Umbilical cord (tissue), 2 donors: ENCODE results near the gene RPTOR. TPM values are rescaled to one million over a fixed set of nuclear protein-coding genes. Genes with fewer than 3 reads are reported as not detected.

Experiments used
- DNase-seq: peaks from one replicate; pipeline ENCODE4 v3.0.0-alpha.2; 2015; ENCODE audit warnings: low spot score
- total RNA-seq: library from RNA; depleted of rRNA; stranded (reverse); fragments of >200 nt; gene quantifications from one replicate; pipeline ENCODE4 v1.2.3, GENCODE V29; 2014; ENCODE audit warnings: low replicate concordance; ENCODE audit not compliant: insufficient read depth

The RPTOR gene
- total RNA-seq, 1 donor from 2014 or later = 19.7 TPM

DNA sequence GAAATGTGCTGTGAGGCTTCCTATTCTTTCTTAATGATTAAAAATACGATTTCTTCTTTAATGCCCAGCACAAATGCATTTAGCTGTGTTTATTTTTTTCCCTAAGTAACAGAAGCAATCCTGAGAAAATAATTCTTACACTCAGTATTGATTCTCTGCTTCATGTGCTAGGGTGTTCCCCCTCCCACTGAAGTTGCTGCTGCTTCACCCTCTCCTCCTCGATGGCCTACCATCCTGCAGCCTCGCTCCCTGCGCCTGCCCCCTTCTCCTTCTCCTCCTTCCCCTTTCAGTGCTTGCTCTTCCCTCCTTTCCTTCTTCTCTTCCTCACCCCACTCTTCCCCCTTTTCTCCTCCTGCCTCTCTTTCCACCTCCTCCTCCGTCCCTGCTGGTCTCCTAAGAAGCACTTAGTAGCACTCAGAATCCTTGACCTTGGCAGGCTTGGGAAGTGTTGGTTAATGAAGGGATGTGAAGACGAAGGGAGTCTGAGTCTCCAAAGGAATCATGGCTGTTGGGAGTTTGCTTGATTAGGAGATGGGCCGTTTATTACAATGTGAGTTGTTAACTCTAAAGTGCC is 119.7 kb downstream of the RPTOR start:
- DNase-seq = no peak

DNA sequence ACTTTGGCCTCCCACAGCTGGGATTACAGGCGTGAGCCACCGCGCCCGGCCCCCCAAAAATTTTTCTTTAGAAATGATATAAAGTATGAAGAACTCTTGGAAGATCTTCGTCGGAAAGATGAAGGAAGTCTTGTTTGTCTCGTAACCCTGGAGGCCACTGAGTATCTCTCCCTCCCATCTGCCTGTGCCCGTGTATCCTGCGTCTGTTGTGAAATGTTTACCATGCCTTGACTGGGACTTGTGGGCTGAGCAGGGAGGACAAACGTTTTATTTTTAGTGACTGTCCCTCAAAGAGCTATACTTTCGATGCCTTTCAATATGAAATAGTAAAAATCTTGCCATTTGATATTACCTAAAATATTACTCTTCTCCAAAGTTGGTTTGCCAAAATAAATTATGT is 121.2 kb downstream of the RPTOR start:
- DNase-seq = no peak

DNA sequence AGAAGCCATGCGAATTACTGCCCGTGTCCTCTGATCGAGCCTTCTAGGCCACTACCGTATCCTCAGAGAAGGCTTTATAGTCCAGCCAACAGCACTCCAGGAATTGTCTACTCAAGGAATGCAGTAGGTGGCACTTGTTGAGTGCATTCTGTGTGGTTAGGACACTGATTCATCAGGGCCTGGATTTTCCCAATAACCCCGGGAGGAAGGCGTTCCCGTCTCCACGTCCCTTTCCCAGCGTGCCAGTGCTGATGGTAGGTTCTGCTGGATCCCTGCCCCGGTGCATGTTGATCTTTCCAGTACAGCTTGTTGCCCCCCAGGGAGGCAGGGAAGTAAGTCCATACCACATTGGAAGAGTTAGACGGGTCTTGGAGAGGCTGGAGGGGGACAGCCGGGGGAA is 122.2 kb downstream of the RPTOR start:
- DNase-seq = no peak

DNA sequence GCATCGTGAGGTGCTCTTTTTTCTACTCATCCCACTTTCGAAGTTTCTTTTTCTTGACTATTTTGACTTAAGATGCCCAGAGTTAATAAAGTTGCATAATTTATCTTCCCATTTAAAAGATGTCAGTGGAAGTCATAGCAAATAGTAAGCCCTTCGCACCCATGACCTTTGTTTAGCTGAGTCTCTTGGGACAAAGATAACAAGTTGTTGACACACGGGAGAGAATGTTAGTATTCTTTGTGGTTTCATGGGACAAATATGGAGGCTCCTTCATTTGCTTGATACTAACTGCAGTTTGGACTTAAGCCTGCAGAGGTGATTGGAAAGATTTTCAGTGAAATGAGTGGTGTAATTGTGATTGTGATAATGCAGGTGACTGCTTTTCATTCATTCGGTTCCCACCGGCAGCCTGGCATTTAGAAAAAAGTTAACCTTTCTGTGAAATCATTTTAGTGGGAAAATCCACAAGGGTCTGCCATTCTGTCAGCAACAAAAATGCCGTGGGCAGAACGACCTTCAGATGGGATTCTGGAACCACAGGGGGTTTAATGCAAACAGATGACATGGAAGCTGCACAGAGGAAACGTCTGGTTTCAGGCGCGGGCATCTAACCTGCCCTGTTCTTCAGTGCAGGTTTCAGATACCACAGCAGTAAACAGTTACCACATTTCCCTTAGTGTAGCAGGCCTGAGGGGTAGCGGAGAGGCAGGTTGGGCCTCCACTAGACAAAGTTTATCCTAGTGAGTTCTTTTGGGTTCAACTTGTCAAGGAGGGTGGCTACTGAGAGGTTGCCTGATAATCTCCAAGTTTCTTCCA is 123.0 kb downstream of the RPTOR start:
- DNase-seq = no peak

DNA sequence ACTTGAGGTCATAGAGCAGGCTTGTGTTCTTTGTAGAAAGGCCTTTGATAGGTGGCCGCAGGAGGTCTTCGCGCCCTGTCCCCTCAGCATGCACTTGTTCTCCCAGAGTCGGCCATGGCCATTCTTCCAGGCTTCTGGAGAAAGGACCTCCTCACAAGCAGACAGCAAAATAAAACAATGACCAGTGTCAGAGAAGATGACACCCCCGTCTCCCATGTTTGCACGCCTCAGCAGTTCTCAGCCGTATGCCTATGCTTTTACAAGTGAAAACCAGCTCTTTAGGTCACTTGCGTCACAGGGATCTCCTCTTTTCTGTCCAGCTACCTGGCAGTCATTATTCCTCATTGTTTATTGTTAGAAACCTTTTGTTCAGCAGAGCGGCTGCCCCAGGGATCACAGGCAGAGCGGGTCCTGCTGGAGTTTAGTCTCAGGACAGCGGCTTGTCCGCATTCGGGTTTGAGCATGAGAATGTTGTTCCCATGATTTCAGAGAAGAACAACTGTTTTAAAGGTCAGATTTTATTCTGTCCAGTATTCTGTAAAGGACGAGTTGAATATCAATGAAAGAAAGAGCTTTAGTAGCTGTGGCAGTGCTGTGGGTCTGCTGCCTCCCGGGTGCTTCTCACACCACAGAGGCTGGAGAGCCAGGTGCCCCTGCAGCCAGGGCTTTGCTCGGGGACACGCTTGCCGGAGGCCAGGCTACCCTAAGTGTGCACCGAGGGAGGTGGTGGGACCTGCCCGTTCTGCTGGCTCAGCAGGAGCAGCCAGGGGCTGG is 123.9 kb downstream of the RPTOR start:
- DNase-seq = no peak

DNA sequence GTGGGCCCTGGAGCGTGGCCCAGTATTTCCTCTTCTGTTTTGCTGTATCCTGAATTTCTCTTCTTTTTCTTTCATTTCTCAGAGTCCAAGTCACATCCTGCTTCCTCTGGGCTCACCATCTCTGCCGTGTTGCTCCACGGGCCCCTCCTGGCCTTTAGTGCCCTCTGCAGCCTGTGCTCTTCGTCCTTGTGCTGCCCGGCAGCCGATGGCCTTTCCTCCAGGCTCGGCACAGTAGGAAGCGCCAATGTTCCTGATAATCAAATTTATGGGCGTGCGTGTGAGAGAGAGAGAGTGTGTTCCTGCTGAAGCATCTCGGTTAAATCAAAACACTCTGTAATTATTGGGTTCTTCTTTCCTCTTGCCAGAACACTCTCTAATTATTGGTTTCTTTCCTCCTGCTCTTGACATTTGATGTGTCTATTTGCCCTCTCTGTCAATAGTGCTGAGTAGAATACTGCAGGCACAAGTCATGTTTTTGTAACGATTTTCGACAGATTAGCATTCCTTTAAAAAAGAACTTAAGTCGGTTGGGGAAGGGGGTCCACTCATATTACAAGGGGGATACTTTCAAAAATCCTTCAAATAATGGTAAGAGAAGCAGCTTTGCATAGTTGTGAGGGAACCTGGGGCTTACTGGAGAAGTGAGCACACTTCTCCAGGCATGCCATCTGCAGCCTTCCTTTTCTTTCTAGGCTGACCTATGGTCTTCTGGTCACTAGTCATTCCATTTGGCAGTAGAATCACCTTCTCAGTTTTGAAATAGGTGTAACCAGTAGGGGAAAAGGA is 126.6 kb downstream of the RPTOR start:
- no peak for DNase-seq

DNA sequence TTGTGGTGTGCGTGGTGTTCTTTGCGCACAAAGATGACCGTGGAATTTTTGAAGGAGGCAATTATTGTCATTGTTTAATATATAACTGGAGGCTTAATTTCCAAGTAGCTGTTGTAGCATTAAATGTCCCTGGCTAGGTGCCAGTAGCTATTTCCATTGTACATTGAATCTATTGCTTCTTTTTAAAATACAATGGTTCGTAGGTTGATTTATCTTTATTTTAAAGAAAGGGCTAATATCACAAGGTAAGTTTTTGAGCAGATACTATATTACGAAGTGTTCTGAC is 127.1 kb downstream of the RPTOR start:
- DNase-seq = no peak

DNA sequence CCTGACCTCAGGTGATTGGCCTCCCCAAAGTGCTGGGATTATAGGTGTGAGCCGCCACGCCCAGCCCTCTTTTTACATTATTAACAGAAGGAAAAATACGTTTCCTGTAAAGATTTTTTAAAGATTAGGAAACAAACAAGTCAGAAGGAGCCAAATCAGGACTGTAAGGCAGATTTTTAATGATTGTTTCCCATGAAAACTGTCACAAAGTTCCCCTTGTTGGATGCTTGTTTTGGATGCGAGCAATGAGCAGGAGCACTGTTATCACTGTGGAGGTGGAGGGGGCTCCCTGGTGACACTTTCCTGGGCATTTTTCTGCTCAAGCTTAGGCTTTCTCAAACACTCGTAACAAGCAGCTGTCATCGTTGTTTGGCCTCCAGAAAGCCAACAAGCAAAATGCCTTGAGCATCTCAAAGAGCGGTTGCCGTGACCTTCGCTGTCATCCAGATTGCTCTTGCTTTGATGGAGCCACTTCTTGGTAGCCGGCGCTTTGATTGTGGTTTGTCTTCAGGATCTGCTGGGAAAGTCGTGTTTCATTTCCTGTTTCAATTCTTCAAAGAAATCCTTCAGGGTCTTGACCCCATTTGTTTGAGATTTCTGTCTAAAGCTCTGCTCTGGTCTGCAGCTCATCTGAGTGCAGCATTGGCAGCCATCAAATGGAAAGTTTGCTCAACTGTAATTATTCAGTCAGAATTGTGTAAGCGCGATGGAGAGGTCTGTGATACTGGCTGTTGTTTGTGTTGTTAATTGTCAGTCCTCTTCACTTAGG is 128.7 kb downstream of the RPTOR start:
- no peak for DNase-seq

DNA sequence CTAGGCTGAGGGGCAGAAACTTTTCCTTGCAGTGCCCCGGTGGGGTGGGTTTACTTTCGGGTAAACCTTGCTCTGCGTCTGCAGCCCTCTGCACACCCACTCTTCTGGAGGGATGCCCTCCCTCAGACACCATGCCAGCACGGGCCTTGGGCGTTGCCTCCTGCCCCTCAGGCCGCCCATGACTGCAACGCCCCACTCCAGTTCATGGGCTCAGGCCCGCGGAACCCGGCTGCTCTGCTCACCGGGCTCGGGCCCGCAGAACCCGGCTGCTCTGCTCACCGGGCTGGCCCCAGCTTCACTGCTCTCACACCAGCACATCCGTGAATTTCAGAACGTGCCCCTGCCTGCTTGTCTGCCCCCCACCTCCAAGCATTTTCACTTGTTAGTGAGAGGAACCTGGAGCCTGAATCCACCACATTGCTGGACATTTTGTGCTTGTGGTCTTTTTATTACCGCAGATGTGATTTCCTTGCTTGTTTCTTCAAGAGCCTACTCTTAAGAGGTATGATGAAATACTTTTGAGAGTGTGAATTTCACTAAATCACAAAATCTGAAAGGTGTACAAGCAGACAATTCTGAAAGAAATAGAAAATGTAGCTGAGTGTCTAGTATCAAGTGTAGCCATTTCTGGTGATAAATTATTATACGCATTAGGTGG is 130.9 kb downstream of the RPTOR start:
- no peak for DNase-seq

DNA sequence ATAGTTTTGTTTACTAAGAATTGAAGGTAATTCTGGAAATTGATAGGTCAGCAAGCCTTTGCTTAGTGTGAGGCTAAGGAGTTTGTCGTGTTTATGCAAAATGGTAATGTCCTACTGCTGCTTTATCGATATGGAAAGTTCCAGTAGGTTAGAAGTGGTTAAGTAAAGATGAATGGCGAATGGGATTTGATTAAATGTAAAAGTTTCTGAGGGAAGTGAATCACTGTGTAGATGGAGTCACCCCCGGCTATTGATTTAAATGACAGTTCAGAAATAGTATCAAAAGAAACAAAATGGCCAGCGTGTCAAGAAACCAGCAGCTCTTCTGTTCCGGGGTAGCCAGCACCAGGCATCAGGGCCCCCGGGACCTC is 131.4 kb downstream of the RPTOR start:
- DNase-seq = no peak

DNA sequence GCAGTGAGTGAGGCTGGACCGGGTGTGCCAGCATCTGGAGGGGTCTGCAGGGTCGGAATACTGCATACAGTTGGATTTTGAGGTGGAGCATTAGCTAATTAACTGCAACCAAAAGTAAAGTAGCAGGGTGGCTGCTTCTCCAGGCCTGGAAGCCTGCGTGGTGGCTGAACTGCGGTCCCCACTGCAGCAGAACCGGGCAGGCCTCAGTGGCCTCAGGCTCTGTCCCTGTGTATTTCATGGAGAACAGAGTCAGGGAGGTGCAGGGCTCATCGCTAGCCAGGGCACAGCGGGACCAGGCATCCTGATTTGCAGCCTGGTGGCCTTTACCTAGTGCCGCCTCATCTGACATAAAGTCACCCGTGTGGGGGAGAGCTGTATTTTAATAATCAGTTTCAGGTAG is 131.9 kb downstream of the RPTOR start:
- DNase-seq = no peak

DNA sequence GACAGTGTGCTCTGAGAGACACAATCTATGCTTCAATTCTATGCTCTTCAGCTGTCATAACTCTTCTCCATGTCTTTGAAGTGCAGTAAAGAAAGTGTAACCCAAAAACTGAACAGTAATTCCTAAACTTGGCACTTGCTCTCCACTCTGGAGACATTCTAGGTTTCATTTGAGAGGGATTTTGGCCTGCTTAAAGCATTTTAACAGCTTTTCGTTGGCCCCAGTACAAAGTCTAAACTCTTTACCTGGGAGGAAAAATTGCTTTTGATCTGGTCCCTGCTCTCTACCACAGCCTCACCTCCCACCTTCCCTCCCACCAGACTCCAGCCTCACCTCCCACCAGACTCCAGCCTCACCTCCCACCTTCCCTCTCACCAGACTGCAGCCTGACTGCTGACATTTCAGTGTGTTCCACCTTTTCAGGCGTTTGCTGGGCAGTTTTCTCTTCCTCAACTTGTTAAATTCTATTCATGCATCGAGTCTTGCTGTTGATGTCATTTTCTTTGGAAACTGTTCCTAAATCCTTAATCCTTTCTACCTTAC is 132.6 kb downstream of the RPTOR start:
- no peak for DNase-seq

DNA sequence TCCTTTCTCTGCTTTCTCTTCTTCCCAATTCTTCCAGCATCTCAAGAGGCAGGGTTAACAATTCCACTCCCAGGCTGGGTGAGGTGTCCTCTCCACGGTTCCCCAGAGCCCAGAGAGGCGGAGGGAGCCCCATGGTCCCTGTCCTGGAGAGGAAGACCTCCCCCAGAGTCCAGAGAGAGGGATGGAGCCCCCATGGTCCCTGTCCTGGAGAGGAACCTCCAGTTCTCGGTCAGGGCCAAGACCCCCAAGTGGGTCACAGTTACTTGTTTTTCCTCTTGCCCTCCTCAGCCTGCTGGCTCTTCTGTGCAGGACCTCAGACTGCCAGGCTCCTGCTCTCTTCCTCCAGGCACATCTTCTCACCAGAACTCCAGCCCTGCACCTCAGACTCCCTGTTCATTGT is 135.2 kb downstream of the RPTOR start:
- DNase-seq = no peak

DNA sequence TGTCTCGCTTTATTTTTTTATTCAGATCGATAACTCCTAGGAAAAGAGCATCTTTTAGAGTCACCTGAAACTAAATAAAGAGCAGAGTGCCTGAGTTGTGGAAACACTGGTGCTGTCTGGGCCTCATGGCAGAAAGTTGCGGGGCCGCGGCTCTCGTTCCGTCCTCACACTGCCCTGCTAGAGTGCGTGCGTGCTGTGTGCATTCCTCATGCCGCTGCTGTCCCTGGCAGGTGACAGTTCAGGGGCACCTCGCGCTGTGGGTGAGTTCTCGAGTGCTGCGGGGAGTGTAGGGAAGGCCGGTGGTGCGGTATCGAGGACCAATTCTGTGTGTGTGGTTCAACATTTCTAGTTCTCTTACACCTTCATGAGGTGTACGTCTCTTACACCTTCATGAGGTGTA is 136.6 kb downstream of the RPTOR start:
- no peak for DNase-seq

DNA sequence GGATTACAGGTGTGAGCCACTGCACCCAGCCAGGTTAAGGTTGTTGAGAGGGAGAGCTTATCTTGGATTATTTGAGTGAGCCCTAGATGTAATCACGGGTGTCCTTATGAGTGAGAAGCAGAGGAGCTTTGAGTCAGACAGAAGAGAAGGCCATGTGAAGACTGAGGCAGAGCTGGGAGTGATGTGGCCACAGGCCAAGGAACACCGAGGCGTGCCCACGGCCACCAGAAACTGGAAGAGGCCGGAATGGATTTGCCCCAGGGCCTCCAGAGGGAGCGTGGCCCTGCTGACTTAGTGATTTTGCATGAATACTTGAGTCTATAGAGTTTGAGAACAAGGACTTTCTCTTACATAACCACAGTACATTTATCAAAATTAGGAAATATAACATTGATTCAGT is 137.7 kb downstream of the RPTOR start:
- DNase-seq = no peak

DNA sequence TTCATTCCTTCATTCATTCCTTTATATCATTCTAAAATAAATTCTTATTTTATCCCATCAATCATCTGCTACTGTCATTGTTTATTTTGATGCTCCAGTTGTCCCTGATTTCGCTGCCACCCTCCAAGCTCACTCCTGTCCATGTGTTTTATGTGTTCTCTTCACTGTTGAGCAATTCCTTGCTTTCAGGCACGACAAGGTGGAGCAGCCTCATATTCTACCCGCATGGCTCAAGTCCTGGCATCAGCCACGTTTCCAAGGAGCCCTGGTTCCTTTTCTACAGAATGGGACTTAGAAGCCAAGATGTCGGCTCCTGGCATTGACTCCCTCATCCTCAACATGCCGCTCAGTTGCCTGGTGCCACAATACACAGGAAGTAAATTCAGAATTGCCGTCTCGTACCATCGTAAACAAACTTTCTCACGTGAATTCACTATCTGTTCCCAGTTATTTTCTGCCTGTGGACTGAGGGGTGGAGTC is 139.0 kb downstream of the RPTOR start:
- no peak for DNase-seq

DNA sequence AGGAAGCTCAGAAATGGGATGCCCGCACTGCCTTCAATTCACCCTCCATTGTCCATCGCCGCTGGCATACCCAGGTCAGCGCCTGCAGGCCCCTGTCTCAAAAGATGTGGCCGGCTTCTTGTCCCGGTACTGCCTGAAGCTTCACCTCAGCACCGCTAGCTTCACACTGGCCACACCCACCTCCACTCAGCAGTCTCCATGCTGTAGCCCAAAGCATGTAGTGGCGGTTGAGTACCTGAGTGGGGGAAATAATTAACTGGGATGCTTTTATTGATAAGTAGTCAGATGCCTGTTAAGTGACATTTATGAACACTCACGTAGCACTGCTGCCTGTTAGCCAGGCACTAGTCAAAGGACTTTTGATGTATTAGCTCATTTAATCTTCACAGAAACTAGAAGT is 143.2 kb downstream of the RPTOR start:
- no peak for DNase-seq

DNA sequence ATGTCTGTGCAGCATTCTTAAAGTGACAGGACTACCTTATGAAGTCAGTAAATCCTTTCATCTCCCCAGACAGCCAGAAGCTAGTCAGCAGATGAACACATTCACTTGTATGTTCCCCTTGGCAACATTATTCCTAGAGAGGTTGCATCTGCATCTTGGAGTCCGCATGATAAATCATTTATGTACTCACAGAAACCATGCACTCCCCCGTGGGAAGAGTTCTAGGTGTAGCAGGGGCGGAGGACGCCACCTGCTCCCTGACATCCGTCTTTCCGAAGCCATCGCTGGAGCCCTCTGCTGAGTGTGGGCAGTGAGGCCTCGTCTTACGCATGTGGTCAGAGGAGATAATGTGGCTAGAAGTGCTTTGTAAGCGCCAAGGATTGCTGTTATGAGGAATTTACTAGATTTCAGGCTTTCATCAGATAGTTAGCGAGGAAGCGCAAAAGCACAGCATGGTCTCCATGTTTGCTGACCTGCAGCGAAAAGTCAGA is 144.5 kb downstream of the RPTOR start:
- DNase-seq = peak; percentile 21

DNA sequence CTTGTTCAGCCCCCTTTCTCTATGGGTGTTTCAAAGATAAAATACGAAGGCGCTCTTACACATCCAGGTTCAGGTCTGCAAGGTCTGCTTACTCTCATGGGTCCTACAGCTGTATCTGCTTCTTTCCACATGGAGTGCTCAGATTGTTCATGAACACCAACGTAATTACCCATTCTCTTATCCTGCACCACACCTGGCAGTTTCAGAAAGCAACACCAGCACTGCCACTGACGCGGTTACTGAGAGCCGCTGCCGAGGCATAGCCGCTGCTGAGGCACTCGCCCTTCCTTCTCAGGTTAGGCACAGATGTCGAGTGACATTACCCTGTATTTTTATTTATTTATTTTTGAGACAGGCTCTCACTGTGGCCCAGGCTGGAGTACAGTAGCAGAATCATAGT is 147.1 kb downstream of the RPTOR start:
- no peak for DNase-seq

DNA sequence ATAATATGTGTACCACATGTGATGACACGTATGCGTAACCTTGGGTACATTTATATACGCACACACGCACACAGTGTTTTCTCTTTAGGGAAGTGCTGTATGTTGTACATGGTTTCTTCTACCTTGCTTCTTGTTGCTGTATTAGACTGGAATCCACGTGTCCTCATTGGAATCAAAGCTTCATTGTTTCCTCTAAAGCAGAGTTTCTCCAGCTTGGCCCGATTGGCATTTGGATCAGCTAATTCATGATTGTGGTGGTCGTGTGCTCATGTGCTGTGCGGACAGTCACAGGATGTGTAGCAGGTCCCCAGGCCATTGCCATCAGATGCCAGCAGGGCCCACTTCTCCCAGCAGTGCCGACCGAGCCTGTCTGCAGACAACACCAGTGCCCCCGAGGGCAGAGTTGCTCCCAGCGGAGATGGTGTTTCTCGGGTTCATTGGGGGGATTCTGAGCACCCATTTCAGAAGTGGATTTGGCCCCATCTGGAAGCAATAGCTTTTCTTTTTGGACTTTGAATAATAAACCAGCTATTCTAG is 148.4 kb downstream of the RPTOR start:
- DNase-seq = no peak
